Measurements from ENCODE around the gene CUL7.
"Not testable (repeated sequence)": the region's sequence is repeated elsewhere in the genome, so short reads cannot be mapped to it uniquely, and the experiment has no call there.

The CUL7 gene

DNA sequence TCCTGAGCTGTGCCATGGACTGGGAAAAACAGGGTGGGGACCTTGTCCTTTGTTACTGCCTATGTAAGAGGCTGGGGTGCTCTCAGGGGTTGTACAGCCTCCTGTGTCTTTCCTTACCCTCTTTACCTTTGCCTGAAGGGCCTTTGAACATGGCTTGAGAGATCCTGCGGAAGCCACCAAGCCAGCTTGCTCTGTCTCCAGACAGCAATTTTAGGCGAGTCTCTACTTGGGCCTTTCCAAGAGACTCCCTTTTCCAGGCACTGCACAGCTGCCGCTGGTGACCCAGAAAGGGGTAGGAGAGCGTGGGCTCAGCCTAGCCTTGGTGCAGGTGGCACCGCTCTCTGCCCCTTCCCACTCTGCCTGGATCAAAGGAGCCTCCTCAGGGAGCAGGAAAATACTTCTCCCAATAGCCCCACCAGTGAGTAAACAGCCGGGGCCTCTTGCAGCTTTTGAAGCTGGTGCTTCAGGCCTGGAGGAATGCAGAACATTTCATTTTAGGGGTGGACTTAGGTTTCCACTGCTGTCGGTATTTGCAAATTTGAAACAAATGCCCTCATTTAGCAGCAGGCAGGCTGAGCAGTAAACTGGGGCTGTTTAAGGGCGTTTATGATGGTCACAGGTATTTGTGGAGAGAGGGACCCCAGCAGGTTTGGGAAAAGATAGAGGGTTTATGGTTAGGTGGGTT is 36.4 kb upstream of the CUL7 start:
- no peak overlapping the region for H3K4me3 ChIP-seq (ENCODE audit: low read depth, low read length)
- H3K9me3 ChIP-seq: no peaks in the 10 kb centered on the region
- H3K36me3 ChIP-seq: no peaks in the 10 kb centered on the region
- H3K4me1 ChIP-seq: peaks cover 9% of the 10 kb centered on the region
- DNase-seq: no peak
- H3K27me3 ChIP-seq: no peaks in the 10 kb centered on the region
- TF ChIP-seq, protein P1, sequence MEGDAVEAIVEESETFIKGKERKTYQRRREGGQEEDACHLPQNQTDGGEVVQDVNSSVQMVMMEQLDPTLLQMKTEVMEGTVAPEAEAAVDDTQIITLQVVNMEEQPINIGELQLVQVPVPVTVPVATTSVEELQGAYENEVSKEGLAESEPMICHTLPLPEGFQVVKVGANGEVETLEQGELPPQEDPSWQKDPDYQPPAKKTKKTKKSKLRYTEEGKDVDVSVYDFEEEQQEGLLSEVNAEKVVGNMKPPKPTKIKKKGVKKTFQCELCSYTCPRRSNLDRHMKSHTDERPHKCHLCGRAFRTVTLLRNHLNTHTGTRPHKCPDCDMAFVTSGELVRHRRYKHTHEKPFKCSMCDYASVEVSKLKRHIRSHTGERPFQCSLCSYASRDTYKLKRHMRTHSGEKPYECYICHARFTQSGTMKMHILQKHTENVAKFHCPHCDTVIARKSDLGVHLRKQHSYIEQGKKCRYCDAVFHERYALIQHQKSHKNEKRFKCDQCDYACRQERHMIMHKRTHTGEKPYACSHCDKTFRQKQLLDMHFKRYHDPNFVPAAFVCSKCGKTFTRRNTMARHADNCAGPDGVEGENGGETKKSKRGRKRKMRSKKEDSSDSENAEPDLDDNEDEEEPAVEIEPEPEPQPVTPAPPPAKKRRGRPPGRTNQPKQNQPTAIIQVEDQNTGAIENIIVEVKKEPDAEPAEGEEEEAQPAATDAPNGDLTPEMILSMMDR (IDR thresholded peaks at IDR 0.05; ENCODE audit: low read depth, low read length): no peak

DNA sequence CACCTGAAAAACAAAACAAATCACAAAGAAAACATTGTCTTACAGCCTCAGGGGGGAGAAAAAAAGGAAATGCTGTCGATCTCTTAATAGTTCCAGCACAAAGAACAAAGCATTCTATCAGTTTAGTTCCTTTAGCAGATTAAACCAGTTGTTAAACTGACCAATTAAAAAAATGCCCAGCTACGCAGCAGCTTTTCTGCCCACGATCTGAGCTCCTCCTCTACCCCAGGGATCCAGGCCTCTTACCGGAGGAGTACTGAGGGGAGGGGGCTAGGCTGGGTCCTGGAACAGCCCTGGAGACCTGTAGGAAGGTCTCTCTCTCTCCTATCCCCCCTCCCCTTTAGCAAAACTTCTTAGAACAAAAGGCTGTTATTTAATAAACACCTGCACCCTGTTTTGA is 35.8 kb upstream of the CUL7 start:
- Histone ChIP-seq H3K27me3 (no peaks in the 10 kb centered on the region), H3K9me3 (no peaks in the 10 kb centered on the region), H3K4me3 (ENCODE audit: low read depth, low read length) (no peak overlapping the region), H3K4me1 (peaks cover 9% of the 10 kb centered on the region), H3K36me3 (no peaks in the 10 kb centered on the region)
- DNase-seq: no peak
- TF ChIP-seq, protein P1 (IDR thresholded peaks at IDR 0.05; ENCODE audit: low read depth, low read length): no peak

DNA sequence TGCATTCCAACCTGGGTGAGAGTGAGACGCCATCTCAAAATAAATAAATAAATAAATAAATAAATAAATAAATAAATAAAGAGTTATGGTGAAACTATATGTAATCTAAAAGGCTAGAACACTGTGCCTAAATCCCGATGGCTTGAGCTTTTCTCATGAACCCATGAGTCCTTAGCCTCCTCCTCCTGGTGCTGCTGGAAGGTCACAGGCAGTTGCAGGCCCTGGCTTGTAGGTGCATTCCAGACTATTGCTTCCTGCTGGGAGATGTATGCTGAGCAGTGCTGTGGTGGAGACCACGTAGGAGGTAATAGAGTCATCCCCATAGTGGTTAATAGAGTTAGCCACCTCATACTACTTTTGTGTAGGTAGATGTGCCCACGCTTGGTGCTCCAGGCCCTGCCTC is 35.0 kb upstream of the CUL7 start:
- DNase-seq: no peak
- Histone ChIP-seq H3K36me3 (no peaks in the 10 kb centered on the region), H3K4me3 (ENCODE audit: low read depth, low read length) (no peak overlapping the region), H3K27me3 (no peaks in the 10 kb centered on the region), H3K9me3 (no peaks in the 10 kb centered on the region), H3K4me1 (peaks cover 9% of the 10 kb centered on the region)
- TF ChIP-seq, protein P1 (IDR thresholded peaks at IDR 0.05; ENCODE audit: low read depth, low read length): no peak

DNA sequence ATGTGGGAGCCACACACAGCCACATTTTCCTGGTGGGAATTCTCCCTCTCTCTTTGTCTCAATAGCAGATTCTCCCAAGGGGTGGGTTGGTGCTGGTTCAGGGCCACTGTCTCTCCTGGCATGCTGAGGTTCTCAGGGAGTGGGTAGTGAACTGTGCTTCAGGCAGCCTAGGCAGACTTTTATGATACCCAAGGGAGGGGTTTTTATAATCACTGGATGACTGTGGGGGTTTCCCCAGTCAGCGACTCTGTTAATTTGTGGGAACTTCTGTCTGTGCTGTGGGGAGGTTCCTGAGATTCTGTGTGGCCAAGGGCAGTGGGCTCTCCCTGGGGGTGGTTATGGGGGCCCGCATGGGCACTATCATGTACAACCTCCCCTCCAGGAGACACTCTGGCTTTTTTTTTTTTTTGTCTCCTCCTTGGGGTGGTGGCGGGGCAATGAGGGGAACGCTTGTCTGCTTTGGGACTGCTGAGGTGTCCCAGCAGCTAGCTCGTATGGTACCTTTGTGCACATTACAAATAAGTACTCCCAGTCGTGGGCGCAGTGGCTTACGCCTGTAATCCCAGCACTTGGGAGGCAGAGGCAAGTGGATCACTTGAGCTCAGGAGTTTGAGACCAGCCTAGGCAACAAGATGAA is 32.5 kb upstream of the CUL7 start:
- no peak overlapping the region for H3K4me3 ChIP-seq (ENCODE audit: low read depth, low read length)
- peaks cover 4% of the 10 kb centered on the region; the same call in 1 of the 2 replicates for H3K4me1 ChIP-seq
- H3K36me3 ChIP-seq: no peaks in the 10 kb centered on the region

DNA sequence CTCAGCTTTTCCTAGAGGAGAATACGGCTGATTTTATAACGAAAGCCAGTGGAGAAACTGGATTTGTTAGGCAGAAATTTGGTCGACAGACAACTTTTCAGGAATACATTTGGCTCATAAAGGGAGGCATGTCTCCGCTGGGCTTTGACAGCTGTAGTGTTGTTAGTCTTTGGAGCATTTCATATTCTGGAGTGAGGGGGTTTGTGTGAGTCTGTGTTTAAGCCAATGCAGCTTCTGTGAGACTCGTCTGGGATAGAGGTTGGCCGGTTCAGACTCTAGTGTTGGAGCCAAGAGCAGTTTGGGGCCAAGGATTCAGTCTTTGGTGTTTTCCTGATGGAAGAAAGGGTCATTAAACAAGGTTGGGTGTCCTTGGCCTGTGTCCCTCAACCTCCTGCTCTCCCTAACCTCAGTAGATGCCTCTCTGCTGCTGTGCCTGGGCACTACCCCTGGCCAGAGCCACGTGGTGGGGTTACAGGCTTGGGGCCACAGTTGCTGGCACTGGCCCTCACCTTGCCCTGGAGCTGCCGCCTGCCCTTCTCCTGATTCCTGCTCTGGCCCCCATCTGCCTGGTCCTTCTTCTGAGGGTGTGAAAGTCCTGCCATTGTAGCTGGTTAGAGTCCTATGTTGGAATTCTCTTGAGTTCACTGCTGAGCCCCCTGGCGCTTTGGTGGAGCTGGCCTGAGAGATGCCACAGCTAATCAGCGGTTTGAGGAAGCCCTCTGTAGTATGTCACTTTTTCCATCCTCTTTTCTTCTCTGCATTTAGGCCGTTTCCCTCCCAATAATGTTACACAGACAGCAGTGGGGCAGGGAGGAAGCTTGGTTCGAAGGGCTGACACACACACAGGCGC is 29.4 kb upstream of the CUL7 start:
- H3K9me3 ChIP-seq: no peaks in the 10 kb centered on the region
- TF ChIP-seq, protein P1 (IDR thresholded peaks at IDR 0.05; ENCODE audit: low read depth, low read length): no peak
- no peak overlapping the region for H3K4me3 ChIP-seq (ENCODE audit: low read depth, low read length)
- no peaks in the 10 kb centered on the region for H3K36me3 ChIP-seq
- H3K4me1 ChIP-seq: peaks cover under 1% of the 10 kb centered on the region; the same call in 1 of the 2 replicates
- H3K27me3 ChIP-seq: no peaks in the 10 kb centered on the region
- DNase-seq: no peak

More for the DNA sequence above, 32.5 kb upstream of the CUL7 start:
- no peaks in the 10 kb centered on the region for H3K27me3 ChIP-seq
- H3K9me3 ChIP-seq: no peaks in the 10 kb centered on the region
- DNase-seq: no peak
- TF ChIP-seq, protein P1 (IDR thresholded peaks at IDR 0.05; ENCODE audit: low read depth, low read length): no peak

DNA sequence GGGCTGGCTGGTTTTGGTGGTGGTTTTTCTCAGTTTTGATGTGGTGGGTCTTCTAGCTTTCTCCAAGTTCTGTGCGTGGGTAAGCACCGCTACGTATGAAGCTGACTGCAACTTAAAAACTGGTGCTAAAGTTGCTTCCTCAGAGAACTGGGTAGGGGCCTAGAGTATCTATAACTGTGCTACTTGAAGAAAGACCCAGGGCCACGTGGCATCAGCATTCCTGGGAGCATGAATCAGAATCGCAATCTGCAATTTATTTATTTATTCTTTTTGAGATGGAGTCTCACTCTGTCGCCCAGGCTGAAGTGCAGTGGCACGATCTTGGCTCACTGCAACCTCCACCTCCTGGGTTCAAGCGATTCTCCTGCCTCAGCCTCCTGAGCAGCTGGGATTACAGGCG is 28.3 kb upstream of the CUL7 start:
- not testable (repeated sequence) for DNase-seq; H3K27me3 ChIP-seq; H3K36me3 ChIP-seq; H3K4me1 ChIP-seq; H3K9me3 ChIP-seq; H3K4me3 ChIP-seq (ENCODE audit: low read depth, low read length)

Data from BE2C (cell line).